HepG2 (cell line): ENCODE results near the gene OR8B3. TPM values are rescaled to one million over a fixed set of nuclear protein-coding genes. Genes with fewer than 3 reads are reported as not detected.

Experiments
- ATAC-seq: fragments of 200-7000 bp; cut with Tn5 transposase; 3 replicates; pipeline ENCODE4 v1.9.1; 2020; ENCODE audit warnings: mild to moderate bottlenecking, moderate library complexity
- BruUV-seq: library from RNA; stranded (reverse); fragments of 400-500 nt; replicated peaks from 2 replicates; lab custom pipeline; 2021; lab: Mats Ljungman, UMichigan
- CTCF ChIA-PET: fragments of 300-600 bp; formaldehyde crosslinking; extraction: SDS; loops from one replicate; lab custom pipeline; 2021; ENCODE audit warnings: low total read pairs, inconsistent platforms, low intra/inter-chr PET ratio; lab: Yijun Ruan, JAX
- POLR2A ChIA-PET: fragments of 350-600 bp; sonication (Branson Sonifier 250); formaldehyde crosslinking; loops from one replicate; lab custom pipeline; 2020; ENCODE audit warnings: antibody characterized with exemption, inconsistent platforms; lab: Yijun Ruan, JAX
- DNase-seq: peaks from one replicate; pipeline ENCODE4 v3.0.0-alpha.2; 2015; ENCODE audit warnings: low spot score
- FAIRE-seq: peaks from 3 replicates; lab custom pipeline; 2011; peaks lifted over from hg19 to GRCh38; lab: Jason Lieb, UNC
- H2AFZ ChIP-seq: one replicate; pipeline ENCODE4 v1.6.1; 2011; ENCODE audit warnings: low read length, inconsistent platforms
- H3K27ac ChIP-seq: fragments of 300-600 bp; 3 replicates; pipeline ENCODE4 v1.8.0; 2011; ENCODE audit warnings: mixed run types, mild to moderate bottlenecking, mixed read lengths, low read length, inconsistent platforms; ENCODE audit not compliant: insufficient read depth; ENCODE audit errors: extremely low read length
- H3K27me3 ChIP-seq, 2 experiments: fragments of 200-600 bp in 1 of 2; 2 replicates in 1 of 2; 3 replicates in 1 of 2; pipeline versions ENCODE4 v1.6.0 to v1.8.0; 2011; ENCODE audit warnings: low read length in 2 of 2, mild to moderate bottlenecking in 2 of 2, moderate library complexity in 2 of 2, inconsistent platforms in 1 of 2; ENCODE audit not compliant: insufficient read depth in 2 of 2, control insufficient read depth in 1 of 2
- H3K36me3 ChIP-seq, 2 experiments: fragments of 200-600 bp in 1 of 2; replicated peaks in 1 of 2; 2 replicates in 1 of 2; 3 replicates in 1 of 2; pipeline versions ENCODE4 v1.5.1 to v1.8.0; 2011; ENCODE audit warnings: low read length in 2 of 2, inconsistent platforms in 1 of 2; ENCODE audit not compliant: insufficient read depth in 2 of 2, control insufficient read depth in 1 of 2
- H3K4me1 ChIP-seq: 2 replicates; pipeline ENCODE4 v1.5.1; 2012; ENCODE audit warnings: low read length, inconsistent platforms; ENCODE audit not compliant: insufficient read depth
- H3K4me2 ChIP-seq: 2 replicates; pipeline ENCODE4 v1.6.0; 2011; ENCODE audit warnings: low read depth, low read length, inconsistent platforms
- H3K4me3 ChIP-seq, 3 experiments: fragments of 200-600 bp in 1 of 3; sonication (generic), shearing (Covaris generic) in 1 of 3; replicated peaks in 1 of 3; 2 replicates each; pipeline ENCODE4 v1.5.1; 2011 to 2016; ENCODE audit warnings: low read length in 3 of 3, inconsistent platforms in 2 of 3, low read depth in 2 of 3, mild to moderate bottlenecking in 2 of 3, control low read depth in 1 of 3, mixed read lengths in 1 of 3; ENCODE audit not compliant: insufficient read depth in 1 of 3
- H3K79me2 ChIP-seq: one replicate; pipeline ENCODE4 v1.6.1; 2011; ENCODE audit warnings: low read length, inconsistent platforms; ENCODE audit not compliant: insufficient read depth
- H3K9ac ChIP-seq: 2 replicates; pipeline ENCODE4 v1.6.0; 2011; ENCODE audit warnings: mild to moderate bottlenecking, low read depth, low read length, inconsistent platforms; ENCODE audit not compliant: insufficient read depth
- H3K9me3 ChIP-seq: 2 replicates; pipeline ENCODE4 v1.5.1; 2012; ENCODE audit warnings: mild to moderate bottlenecking, low read length
- H4K20me1 ChIP-seq: 2 replicates; pipeline ENCODE4 v1.6.0; 2011; ENCODE audit warnings: inconsistent platforms, mild to moderate bottlenecking, low read length, moderate library complexity; ENCODE audit not compliant: insufficient read depth
- MAFK ChIP-seq, 2 experiments: IDR thresholded peaks in 1 of 2; conservative IDR thresholded peaks in 1 of 2; 2 replicates each; pipeline ENCODE4 v1.6.1; 2011; ENCODE audit warnings: improper control_type of control experiment in 2 of 2, low read length in 2 of 2
- NCOR1 ChIP-seq: fragments of 200-600 bp; sonication (generic); IDR thresholded peaks from 2 replicates; pipeline ENCODE4 v1.7.0; 2017; ENCODE audit warnings: antibody characterized with exemption, low read length, borderline replicate concordance
- ZFY ChIP-seq: sonication (generic); formaldehyde crosslinking; IDR thresholded peaks from 2 replicates; pipeline ENCODE4 v1.4.0; 2020; ENCODE audit warnings: missing genetic modification reagents
- WGBS: methylation state at CpG from one replicate; pipeline ENCODE4 v1.1.6; 2017; ENCODE audit warnings: low lambda C conversion rate; 5-methylcytosine and 5-hydroxymethylcytosine counted together
- in situ Hi-C: cut with HindIII; loops from 2 replicates; pipeline ENCODE4 v1.10.0; 2017; ENCODE audit warnings: low pct_unique_long_range_greater_than_20kb; ENCODE audit not compliant: extremely low pct_ligation_motif_present
- intact Hi-C: fragments of 100-400 bp; cut with micrococcal nuclease; formaldehyde crosslinking; loops from one replicate; pipeline ENCODE4 v1.10.0; 2022; ENCODE audit not compliant: unreplicated experiment
- polyA plus RNA-seq, 8 experiments: library from polyadenylated mRNA; depleted of rRNA in 3 of 8; stranded (reverse) in 7 of 8; unstranded in 1 of 8; fragments of >200 nt; fragmentation: Illumina TruSeq in 4 of 8; extraction: Trizol in 4 of 8; gene quantifications; 2 replicates each; pipeline versions ENCODE4 v1.2.1 to v1.2.3, GENCODE V29; 2011 to 2016; ENCODE audit warnings: low read depth in 4 of 8, missing spikeins in 1 of 8, mixed read lengths in 1 of 8; ENCODE audit not compliant: insufficient read depth in 1 of 8
- total RNA-seq, 5 experiments: library from RNA; depleted of rRNA; stranded (reverse); fragments of >200 nt; fragmentation: Illumina TruSeq; extraction: Trizol; gene quantifications; 2 replicates each; pipeline ENCODE4 v1.2.3, GENCODE V29; 2016; ENCODE audit warnings: low read depth in 1 of 5
- TF ChIP-seq, protein P1 (sequence below): sonication (generic); formaldehyde crosslinking; IDR thresholded peaks from 2 replicates; pipeline ENCODE4 v1.4.0; 2020; ENCODE audit warnings: missing genetic modification reagents
- TF ChIP-seq, protein P2 (sequence below): sonication (generic); formaldehyde crosslinking; IDR thresholded peaks from 2 replicates; pipeline ENCODE4 v1.5.0; 2020; ENCODE audit warnings: mild to moderate bottlenecking, missing genetic modification reagents
- TF ChIP-seq, protein P3 (sequence below): sonication (generic); formaldehyde crosslinking; IDR thresholded peaks from 2 replicates; pipeline ENCODE4 v1.9.0; 2021; ENCODE audit warnings: missing genetic modification reagents, borderline replicate concordance

The OR8B3 gene
- total and polyA plus RNA-seq, 2 of the 13 experiments (the other 11 are each of a cell fraction or from before 2014, with no cell fraction given): not detected

DNA sequence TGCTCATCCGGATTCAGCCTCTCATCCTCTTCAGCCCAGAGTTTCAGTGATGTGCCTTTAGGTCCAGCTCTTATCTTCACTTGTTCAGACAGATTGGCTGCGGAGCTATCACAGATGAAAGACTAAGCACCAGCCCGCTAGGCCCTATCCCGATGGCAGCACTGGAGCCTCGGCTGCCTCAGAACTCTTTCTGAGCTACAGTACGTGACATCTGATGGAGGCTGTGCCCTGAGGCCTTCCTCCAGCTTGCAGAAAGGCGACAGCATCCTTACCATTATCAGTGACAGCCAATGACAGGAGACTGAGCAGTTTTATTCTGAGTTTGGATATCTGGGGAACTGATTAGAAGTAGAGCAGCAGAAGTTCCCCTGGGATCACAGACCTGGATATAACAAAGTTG, 42.7 kb upstream of the OR8B3 start:
- DNase-seq (no peak), ATAC-seq (no peak), FAIRE-seq (no peak)
- intact Hi-C loops: no loop called here
- 3% methylated on average over 5 of the region's 7 CpGs for WGBS
- Histone ChIP-seq H3K79me2 (no peaks in the 10 kb centered on the region), H3K36me3 (no peaks in the 10 kb centered on the region), H3K4me2 (no peak overlapping the region), H3K4me3 (no peak overlapping the region), H3K27ac (no peak overlapping the region), H3K4me1 (no peaks in the 10 kb centered on the region), H2AFZ (no peak overlapping the region), H3K9ac (no peak overlapping the region), H3K9me3 (no peaks in the 10 kb centered on the region), H4K20me1 (no peaks in the 10 kb centered on the region), H3K27me3 (0 out of 5 replicates have a peak, but pooled peaks cover 0 to 7% of the 10 kb centered on the region in 2 experiments)
- ChIA-PET POLR2A (no interaction called here), CTCF (no interaction called here)
- TF ChIP-seq ZFY (no peak), MAFK (conservative IDR thresholded peaks at IDR 0.05 in 1 of 2, IDR thresholded peaks at IDR 0.05 in 1 of 2; ENCODE audit: low read length in 2 of 2) (no peak), NCOR1 (no peak)
- TF ChIP-seq, protein P1, sequence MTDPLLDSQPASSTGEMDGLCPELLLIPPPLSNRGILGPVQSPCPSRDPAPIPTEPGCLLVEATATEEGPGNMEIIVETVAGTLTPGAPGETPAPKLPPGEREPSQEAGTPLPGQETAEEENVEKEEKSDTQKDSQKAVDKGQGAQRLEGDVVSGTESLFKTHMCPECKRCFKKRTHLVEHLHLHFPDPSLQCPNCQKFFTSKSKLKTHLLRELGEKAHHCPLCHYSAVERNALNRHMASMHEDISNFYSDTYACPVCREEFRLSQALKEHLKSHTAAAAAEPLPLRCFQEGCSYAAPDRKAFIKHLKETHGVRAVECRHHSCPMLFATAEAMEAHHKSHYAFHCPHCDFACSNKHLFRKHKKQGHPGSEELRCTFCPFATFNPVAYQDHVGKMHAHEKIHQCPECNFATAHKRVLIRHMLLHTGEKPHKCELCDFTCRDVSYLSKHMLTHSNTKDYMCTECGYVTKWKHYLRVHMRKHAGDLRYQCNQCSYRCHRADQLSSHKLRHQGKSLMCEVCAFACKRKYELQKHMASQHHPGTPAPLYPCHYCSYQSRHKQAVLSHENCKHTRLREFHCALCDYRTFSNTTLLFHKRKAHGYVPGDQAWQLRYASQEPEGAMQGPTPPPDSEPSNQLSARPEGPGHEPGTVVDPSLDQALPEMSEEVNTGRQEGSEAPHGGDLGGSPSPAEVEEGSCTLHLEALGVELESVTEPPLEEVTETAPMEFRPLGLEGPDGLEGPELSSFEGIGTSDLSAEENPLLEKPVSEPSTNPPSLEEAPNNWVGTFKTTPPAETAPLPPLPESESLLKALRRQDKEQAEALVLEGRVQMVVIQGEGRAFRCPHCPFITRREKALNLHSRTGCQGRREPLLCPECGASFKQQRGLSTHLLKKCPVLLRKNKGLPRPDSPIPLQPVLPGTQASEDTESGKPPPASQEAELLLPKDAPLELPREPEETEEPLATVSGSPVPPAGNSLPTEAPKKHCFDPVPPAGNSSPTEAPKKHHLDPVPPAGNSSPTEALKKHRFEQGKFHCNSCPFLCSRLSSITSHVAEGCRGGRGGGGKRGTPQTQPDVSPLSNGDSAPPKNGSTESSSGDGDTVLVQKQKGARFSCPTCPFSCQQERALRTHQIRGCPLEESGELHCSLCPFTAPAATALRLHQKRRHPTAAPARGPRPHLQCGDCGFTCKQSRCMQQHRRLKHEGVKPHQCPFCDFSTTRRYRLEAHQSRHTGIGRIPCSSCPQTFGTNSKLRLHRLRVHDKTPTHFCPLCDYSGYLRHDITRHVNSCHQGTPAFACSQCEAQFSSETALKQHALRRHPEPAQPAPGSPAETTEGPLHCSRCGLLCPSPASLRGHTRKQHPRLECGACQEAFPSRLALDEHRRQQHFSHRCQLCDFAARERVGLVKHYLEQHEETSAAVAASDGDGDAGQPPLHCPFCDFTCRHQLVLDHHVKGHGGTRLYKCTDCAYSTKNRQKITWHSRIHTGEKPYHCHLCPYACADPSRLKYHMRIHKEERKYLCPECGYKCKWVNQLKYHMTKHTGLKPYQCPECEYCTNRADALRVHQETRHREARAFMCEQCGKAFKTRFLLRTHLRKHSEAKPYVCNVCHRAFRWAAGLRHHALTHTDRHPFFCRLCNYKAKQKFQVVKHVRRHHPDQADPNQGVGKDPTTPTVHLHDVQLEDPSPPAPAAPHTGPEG (CRISPR knock-in tag): no peak
- TF ChIP-seq, protein P2, sequence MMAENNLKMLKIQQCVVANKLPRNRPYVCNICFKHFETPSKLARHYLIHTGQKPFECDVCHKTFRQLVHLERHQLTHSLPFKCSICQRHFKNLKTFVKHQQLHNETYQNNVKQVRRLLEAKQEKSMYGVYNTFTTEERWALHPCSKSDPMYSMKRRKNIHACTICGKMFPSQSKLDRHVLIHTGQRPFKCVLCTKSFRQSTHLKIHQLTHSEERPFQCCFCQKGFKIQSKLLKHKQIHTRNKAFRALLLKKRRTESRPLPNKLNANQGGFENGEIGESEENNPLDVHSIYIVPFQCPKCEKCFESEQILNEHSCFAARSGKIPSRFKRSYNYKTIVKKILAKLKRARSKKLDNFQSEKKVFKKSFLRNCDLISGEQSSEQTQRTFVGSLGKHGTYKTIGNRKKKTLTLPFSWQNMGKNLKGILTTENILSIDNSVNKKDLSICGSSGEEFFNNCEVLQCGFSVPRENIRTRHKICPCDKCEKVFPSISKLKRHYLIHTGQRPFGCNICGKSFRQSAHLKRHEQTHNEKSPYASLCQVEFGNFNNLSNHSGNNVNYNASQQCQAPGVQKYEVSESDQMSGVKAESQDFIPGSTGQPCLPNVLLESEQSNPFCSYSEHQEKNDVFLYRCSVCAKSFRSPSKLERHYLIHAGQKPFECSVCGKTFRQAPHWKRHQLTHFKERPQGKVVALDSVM (CRISPR knock-in tag): no peak
- TF ChIP-seq, protein P3, sequence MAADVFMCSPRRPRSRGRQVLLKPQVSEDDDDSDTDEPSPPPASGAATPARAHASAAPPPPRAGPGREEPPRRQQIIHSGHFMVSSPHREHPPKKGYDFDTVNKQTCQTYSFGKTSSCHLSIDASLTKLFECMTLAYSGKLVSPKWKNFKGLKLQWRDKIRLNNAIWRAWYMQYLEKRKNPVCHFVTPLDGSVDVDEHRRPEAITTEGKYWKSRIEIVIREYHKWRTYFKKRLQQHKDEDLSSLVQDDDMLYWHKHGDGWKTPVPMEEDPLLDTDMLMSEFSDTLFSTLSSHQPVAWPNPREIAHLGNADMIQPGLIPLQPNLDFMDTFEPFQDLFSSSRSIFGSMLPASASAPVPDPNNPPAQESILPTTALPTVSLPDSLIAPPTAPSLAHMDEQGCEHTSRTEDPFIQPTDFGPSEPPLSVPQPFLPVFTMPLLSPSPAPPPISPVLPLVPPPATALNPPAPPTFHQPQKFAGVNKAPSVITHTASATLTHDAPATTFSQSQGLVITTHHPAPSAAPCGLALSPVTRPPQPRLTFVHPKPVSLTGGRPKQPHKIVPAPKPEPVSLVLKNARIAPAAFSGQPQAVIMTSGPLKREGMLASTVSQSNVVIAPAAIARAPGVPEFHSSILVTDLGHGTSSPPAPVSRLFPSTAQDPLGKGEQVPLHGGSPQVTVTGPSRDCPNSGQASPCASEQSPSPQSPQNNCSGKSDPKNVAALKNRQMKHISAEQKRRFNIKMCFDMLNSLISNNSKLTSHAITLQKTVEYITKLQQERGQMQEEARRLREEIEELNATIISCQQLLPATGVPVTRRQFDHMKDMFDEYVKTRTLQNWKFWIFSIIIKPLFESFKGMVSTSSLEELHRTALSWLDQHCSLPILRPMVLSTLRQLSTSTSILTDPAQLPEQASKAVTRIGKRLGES: no peak
- in situ Hi-C loops: no loop called here
- BruUV-seq: no TSS peak
